ENCODE measurements around the gene SLC34A1.

Gene SLC34A1

DNA sequence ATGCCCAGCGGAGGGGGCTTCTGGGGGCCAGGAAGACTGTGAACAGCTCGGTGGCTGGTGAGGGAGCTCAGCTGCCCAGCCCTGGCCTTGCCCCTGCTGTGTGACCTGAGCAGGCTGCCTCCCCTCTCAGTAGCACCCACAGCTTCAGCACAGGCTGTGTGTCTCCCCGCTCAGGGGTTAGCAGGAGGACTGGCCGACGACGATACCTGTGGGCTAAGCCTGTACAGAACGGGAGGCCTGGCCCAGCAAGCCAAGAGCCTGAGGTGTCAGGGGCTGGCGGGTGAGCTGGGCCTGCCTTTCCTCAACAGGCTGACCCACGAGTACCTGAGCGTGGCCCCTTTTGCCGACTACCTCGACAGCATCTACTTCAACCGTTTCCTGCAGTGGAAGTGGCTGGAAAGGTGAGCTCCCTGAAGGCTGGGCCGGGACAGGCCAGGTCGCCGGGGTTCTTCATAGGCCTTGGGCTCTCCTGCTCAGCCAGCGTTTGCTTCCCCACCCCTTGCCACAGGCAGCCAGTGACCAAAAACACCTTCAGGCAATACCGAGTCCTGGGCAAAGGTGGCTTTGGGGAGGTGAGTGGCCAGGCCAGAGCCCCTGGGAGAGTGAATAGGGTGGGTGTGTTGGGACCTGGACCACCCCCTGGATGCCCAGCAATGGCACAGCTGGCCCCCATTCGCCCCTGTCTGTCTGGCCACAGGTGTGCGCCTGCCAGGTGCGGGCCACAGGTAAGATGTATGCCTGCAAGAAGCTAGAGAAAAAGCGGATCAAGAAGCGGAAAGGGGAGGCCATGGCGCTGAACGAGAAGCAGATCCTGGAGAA is 48.8 kb downstream of the SLC34A1 start:
- no peak for DNase-seq

DNA sequence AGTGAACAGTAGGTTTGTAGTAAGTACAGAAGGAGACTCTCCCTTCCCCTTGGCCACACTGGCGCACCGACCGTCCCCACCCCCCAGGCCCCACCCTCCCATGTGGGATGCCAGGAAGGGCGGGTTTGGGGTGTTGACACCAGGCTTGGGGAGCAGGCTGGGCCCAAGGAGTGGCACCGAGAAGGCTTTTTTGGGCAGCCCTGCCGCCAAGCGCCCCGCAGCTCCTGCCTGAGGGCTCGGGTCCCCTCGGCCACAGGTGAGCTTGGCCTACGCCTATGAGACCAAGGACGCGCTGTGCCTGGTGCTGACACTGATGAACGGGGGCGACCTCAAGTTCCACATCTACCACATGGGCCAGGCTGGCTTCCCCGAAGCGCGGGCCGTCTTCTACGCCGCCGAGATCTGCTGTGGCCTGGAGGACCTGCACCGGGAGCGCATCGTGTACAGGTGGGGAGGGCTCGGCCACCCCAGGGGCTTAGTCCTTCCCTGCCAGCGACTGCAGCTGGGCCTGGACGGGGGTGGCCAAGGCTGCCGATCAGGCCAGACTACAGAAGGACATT is 49.5 kb downstream of the SLC34A1 start:
- DNase-seq: no peak

DNA sequence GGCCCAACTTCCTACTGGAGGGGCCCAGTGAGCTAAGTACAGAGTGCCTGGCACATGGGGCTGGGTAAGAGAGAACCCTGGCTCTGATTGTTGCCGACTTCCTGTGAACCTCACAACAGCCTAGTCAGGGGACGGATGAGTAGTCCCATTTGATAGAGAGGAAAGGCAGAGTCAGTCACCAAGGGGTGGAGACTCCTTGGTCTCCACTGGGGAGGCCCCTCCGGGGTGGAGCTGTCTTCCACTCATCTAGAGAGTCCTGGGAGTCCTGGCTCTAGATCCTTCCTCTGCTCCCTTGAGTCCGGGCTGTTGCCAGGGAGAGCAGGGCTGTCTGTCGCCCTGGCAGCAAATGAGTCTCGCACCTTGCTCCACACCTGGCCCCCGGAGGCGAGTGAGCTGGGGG is 50.2 kb downstream of the SLC34A1 start:
- no peak for DNase-seq

DNA sequence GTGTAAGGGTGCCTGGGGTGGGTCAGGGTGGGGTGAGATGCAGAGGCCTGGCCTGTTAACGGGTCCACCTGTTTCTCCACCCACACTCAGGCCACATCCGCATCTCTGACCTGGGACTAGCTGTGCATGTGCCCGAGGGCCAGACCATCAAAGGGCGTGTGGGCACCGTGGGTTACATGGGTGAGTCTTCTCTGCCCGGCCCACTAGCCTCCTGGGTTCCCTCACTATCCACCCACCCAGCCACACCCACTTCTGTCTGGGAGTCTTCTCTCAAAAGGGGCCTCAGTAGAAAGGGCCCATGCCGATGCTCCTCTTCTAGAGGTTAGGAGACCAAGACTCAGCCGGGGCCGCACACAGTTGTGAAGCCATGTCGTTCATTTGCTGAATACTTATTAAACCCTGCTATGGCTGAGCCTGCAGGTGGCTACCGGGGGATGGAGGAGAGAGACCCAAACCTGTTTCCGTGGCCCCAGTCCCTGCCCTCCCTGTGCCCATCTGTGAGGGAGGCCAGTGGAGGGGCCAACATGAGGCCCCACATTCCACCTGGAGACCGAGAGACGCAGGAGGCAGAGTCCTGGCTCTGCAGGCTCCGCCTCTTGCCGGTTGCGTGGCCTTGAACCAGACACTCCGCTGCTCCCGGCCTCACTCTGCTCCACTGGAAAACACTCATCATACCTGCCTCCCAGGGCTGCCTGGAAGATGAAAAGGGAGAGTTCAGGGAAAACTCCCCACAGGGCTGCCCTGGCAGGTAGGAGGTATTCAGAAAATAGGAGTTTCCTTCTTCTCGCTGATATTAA is 50.9 kb downstream of the SLC34A1 start:
- DNase-seq: no peak

DNA sequence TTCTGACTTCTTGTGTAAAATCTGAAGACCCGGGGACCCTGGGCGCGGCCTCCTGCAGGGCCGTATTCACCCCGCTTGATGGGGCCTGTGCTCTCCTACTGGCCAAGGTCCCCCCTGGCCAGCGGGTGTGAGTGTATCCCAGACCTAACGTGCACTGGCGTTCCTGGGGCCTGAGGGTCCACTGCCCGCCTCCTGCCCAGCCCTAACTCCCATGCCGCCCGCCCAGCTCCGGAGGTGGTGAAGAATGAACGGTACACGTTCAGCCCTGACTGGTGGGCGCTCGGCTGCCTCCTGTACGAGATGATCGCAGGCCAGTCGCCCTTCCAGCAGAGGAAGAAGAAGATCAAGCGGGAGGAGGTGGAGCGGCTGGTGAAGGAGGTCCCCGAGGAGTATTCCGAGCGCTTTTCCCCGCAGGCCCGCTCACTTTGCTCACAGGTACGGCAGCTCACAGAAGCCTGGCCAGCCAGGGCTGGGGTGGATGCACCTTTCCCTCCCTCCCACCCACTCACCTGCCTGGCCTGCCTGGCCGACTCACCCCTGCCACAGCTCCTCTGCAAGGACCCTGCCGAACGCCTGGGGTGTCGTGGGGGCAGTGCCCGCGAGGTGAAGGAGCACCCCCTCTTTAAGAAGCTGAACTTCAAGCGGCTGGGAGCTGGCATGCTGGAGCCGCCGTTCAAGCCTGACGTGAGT is 51.8 kb downstream of the SLC34A1 start:
- no peak for DNase-seq

DNA sequence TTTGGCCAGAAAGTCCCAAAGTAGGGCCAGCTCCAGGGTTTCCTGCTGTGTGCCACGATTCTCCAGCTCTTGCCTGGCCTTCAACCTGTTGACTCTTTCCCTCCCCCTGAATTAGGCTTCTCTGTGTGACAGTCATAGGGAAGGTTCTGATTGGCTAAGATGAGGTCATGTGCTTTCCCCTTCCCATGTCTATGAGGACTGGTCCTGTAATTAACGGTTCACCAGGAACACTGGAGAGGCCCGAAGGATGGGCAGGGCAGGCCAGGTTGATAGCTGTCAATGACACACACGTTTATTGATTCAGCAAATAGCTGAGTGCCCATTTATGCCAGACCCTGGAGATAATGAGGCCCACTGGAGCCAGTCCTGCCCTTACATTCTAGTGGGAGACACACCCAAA is 53.4 kb downstream of the SLC34A1 start:
- DNase-seq: no peak

DNA sequence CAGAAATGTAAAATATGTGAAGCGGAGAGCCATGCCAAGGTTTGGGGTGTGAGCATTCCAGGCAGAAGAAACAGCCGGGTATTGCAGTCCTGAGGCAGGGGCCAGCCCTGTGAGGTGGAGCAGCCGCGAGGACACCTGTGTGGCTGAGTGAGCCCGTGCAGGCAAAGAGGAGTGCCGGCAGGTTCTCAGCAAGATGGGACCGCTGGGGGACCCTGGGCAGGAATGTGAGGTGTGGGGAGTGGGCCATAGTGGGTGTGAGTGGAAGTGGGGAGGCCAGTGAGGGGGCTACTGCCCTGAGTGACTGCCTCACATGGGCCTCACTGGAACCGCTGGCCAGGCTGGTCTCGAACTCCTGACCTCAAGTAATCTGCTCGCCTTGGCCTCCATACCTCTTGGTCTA is 54.2 kb downstream of the SLC34A1 start:
- no peak for DNase-seq

DNA sequence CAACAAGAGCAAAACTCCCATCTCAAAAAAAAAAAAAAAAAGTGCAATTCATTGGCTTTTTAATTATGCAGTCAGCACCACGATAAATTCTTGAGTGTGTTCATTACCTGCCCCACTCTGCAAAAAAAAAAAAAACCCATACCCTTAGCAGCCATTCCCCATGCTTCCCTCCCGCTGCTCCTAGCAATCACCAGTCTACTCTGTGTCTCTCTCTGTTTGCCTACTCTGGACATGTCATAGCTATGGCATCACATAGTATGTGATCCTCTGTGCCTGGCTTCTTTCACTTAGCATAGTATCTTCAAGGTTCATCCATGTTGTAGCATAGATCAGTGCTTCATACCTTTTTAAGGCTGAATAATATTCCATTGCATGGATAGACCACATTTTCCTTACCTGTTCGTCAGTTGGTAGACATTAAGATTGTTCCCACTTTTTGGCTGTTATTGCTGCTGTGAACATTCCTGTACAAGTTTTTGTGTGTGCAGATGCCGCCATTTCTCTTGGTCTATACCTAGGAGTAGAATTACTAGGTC is 55.4 kb downstream of the SLC34A1 start:
- DNase-seq: no peak

DNA sequence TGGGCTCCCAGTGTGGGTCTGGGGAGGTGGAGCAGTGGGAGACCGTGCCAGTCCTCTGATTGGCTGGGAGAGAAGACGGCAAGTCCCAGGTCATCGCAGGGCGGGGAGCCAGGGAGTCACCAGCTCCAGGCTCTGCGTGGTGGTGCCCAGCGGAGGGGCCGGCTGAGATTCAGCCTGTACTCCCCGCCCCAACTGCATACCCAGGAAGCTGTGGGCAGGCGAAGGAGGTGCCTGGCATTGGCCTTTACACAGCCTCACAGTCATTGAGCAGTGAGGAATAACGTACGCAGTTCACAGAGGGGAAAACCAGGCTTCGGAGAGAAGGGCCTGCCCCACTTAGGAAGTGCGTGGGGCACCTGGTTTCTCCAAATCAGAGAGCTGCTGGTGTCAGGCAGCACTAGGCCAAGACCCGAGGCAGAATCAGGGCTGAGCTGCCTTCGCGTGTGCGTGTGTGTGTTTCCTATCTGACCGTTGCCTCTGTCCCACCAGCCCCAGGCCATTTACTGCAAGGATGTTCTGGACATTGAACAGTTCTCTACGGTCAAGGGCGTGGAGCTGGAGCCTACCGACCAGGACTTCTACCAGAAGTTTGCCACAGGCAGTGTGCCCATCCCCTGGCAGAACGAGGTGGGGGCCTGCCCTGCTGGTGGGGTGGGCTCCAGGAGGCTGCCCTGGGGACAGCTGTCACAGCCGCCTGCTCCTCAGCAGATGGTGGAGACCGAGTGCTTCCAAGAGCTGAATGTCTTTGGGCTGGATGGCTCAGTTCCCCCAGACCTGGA is 56.2 kb downstream of the SLC34A1 start:
- no peak for DNase-seq

DNA sequence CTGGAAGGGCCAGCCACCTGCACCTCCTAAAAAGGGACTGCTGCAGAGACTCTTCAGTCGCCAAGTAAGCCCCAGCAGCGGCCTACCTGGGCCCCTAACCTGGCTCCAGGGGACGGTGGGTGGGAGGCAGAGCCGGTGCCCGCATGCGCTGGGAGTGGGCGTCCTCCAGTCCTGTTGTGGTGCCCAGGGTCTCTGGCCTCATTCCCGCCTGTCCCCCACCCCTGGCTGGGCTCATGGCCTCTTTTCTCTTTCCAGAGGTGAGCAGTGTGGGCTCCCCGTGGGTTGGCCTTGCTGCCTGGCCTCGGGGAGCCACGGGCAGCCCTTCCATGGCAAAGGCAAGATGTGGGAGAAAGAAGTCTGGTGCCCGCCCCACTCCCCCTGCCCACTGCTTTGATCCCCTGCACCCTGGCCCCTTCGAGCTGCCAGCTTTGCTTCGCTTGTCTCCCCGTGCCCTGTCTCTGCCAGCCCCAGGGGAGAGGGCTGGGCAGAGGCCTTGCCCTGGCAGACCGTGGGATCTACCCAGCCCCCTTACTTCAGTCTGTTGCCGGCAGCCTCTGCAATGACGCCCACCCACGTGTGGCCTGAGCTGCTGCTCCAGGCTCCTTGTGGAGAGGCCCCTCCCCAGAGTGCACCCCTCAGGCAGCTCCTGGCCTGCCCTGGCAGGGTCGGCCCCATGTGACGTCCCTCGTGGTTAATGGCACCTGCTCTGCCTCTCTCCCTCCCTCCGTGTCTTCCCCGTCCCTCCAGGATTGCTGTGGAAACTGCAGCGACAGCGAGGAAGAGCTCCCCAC is 57.0 kb downstream of the SLC34A1 start:
- DNase-seq: no peak

DNA sequence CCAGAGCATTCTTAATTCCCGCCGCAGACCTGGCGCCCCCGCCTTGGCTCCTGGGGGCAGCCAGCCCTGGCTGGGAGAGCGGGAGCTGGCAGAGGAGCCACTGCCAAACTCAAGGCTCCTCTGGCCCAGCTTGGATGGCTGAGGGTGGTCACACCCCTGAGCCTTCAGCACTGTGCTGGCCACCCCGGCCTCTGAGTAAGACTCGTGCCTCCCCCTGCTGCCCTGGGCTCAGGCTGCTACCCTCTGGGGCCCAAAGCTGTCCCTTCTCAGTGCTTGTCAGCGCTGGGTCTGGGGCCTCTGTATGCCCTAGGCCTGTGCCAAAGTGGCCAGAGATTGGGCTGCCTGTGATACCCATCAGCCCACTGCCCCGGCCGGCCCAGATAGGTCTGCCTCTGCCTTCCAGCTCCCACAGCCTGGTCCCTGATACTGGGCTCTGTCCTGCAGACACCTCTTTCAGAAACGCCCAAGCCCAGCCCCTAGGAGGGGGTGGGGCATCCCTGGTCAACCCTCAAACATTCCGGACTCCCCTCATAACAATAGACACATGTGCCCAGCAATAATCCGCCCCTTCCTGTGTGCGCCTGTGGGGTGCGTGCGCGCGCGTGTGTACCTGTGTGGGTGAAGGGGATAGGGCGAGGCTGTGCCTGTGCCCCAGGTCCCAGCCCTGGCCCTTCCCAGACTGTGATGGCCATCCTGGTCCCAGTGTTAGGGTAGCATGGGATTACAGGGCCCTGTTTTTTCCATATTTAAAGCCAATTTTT is 58.0 kb downstream of the SLC34A1 start:
- no peak for DNase-seq

DNA sequence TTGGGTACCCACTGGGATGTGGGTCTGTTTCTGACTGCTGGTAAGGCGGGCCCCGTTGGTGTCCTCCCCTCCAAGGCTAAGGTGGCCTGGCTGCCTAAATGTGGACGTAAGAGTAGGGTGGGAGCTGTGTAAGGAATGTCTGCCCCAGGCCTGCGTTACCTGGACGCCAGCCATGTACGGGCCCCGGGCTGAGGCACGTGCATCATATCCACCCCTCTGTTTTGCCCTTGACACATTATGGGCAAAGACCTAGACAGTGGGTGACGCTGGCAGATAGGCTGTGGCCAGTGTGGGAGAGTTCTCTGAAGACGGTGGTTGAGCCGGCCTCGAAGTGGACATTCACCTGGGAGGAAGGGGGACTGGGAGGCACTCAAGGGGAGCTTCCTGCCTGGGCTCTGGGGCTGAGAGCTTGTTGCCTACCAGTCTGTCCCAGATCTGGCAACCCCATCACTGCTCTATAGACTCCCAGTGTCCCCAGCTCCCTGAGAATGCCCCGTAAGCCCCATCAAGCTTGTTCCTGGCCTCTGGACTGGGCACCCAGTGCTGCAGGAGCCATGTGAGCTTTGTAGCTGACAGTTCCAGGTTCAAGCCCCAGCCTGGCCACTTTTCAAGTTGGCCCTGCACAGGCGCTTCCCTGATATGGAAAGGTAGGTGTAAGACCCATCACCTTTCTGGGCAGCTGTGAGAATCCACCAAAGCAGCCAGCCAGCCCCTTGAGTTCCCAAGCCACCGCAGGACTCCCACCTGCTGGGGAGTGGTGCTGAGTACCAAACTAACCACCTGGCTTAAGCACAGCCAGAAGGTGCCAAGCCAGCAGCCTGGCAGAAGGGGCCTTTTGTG is 59.1 kb downstream of the SLC34A1 start:
- no peak for DNase-seq

DNA sequence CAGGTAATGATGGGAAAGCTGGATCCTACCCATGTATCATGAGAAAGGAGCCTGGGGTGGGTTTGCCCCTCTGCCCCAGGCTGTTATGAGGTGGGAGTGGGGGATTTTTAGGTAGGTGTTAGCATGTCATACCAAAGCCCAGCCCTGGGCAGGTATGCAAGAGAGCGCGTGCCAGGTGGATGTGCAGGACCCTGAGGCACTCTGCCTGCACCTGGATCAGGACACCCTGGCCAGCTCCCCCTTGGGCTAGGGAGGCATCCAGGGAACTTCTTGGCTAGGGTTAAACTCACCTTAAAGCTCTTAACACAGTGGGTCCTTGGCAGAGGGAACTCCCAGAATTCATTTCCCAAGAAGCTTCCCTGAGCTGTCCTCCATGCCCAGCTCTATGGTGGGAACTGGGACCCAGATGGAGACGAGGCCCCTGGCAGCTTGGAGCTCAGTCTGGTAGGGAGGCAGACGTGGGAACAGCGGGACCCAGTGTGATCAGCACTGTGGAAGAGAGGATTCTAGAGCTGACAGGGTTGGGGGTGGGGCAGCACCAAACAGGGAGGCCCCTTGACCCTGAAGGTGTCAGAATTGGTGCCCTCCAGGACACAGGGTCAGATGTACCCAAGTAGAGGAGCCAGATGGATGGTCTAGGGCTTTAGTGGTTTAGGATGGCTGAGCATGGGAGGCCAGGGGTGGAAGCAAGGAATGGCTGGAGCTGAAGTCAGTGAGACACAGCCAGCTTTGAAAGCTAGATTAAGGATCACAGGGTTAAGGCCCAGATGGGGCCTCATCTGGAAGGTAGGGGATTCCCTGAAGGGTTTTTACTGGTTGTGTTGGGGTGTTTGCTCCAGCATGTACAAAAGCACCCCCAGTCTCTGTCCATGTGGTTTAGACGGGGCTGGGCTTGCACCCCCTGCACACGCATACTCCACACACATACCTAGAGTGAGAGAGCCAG is 60.1 kb downstream of the SLC34A1 start:
- no peak for DNase-seq

DNA sequence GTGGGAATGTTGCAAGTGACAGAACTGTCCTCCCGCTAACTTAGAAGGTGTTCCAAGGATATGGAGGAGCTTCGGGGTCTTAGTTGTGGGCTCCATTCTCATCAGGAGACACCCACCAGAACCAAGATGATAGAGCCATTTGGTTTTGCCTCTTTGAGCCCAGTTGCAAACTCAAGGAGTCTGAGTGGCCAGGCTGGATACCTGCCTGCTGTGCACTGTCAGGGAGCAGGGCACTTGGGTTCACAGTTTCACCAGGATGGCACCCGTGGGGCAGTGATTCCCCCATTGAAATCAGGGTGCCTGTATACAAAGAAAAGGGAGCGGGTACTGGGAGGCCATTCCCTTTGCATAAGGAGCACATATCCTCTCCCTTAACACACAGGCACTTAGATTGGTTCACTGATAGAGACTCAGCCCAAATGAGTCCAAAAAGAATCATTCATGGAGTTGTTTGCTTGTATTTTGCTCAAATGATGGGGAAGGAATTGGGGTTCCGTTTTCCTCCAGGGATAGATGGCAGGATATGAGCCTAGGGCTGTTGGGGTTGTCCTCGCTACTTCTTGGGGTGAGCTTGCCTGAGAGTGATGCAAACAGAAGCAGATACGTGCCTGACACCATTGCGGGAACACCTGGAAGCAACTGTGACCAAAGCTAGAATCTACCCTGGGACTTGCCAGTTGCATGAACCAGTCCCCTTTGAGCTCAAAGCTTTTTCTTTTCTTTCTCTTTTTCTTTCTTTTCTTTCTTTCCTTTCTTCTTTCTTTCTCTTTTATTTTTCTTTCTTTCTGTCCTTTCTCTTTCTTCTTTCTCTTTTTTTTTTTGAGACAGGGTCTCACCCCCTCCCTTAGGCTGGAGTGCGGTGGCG is 61.0 kb downstream of the SLC34A1 start:
- DNase-seq: no peak

DNA sequence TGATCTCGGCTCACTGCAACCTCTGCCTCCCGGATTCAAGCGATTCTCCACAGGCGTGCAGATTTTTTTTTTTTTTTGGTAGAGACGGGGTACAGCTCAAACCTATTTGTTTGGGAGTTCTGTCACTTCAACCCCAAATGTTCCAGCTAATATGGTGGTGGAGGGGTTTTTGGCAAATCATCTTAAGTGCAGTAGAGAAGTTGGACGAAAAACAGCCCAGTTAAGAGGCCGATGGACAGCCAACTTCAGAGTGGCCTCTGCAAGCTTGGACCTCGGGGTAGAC is 61.6 kb downstream of the SLC34A1 start:
- no peak for DNase-seq

DNA sequence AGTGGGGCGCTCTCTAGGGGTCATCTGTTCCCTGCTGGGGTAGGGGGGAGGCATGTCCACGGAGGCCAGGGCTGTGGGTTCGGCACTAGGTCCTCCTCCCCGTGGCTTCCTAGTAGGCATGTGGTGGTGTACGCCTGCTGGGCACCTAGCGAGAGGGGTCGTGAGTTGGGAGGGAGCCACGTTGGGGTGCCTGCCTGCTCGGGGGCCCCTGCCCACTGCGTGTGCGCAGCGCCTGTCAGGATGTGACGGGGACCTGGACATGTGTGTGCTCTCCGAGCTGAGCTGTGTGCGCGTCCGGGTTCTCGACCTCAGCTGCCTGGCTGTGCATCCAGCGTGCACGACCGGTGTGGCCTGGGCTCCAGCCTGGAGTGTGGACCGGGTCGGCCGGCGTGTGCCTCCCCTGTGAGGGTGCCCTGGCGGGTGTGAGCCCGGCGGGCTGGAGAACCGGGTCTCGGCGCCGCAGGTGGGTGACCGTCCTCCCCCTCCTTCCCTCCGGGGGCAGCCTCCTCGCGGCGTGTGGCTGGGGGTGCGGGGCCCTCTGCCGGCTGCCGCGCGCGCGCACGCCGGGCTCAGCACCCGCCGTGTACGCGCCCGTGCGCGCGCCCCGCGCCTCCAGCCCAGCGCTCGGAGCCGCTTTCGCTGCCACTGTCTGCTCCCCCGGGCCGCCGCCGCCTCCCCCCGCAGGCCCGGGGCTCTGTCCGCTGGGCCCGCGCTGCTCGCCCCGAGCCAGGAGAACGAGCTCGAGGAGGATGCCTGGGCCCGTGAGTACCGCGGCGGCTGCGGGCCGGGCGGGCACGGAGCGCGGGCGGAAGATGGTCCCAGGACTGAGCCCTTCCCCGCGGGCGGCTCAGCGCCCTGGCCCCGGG is 62.2 kb downstream of the SLC34A1 start, which contains the start of gene PRR7:
TSS of gene PRR7 (plus strand) at position 615 of the 866 bp plus-strand sequence. CDS start 8,254 bp downstream, outside the sequence.
- DNase-seq: peak in 1 of 2 experiments; percentile 79
